HG03175 (cell line): ENCODE measurements around the gene ANXA2.

Experiments
- ATAC-seq: cut with Tn5 transposase; IDR thresholded peaks from one replicate; pipeline ENCODE4 v1.9.1; 2021; ENCODE audit warnings: mild to moderate bottlenecking, moderate library complexity; ENCODE audit not compliant: unreplicated experiment

Gene ANXA2

GRCh38 chr15:60390871-60391501 is 6.8 kb downstream of the ANXA2 start:
- no peak for ATAC-seq

GRCh38 chr15:60390231-60390630 is 7.6 kb downstream of the ANXA2 start:
- no peak for ATAC-seq

- ATAC-seq: peak; percentile 66
Observed at GRCh38 chr15:60389261-60390077, 8.3 kb downstream of the ANXA2 start.

- ATAC-seq: no peak
Observed at GRCh38 chr15:60387321-60387720, 10.5 kb downstream of the ANXA2 start.

GRCh38 chr15:60386615-60387014 is 11.2 kb downstream of the ANXA2 start:
- ATAC-seq: no peak

- ATAC-seq: no peak
Observed at GRCh38 chr15:60385620-60386552, 11.9 kb downstream of the ANXA2 start.

- no peak for ATAC-seq
Observed at GRCh38 chr15:60384526-60385126, 13.2 kb downstream of the ANXA2 start.

- ATAC-seq: no peak
Observed at GRCh38 chr15:60384053-60384452, 13.7 kb downstream of the ANXA2 start.

- no peak for ATAC-seq
Observed at GRCh38 chr15:60382773-60383674, 14.8 kb downstream of the ANXA2 start.

- ATAC-seq: no peak
Observed at GRCh38 chr15:60381148-60381788, 16.5 kb downstream of the ANXA2 start.

- no peak for ATAC-seq
Observed at GRCh38 chr15:60379525-60380274, 18.1 kb downstream of the ANXA2 start.

- ATAC-seq: no peak
Observed at GRCh38 chr15:60379185-60379524, 18.6 kb downstream of the ANXA2 start.

GRCh38 chr15:60376677-60377095 is 21.1 kb downstream of the ANXA2 start:
- no peak for ATAC-seq

- no peak for ATAC-seq
Observed at GRCh38 chr15:60375306-60375705, 22.5 kb downstream of the ANXA2 start.

GRCh38 chr15:60374628-60375081 is 23.1 kb downstream of the ANXA2 start:
- no peak for ATAC-seq

- no peak for ATAC-seq
Observed at GRCh38 chr15:60374209-60374608, 23.6 kb downstream of the ANXA2 start.

GRCh38 chr15:60373745-60374144 is 24.0 kb downstream of the ANXA2 start:
- no peak for ATAC-seq

GRCh38 chr15:60373327-60373726 is 24.5 kb downstream of the ANXA2 start:
- ATAC-seq: no peak

GRCh38 chr15:60372756-60373155 is 25.0 kb downstream of the ANXA2 start:
- no peak for ATAC-seq
